Anterior cingulate cortex (tissue), 58 donors: ENCODE data around the gene HIVEP1.
"Not testable (repeated sequence)": the region's sequence is repeated elsewhere in the genome, so short reads cannot be mapped to it uniquely, and the experiment has no call there.

ENCODE experiments used
- DNase-seq, 58 donors: peaks; one replicate each; lab custom pipeline; 2025; lab: John Stamatoyannopoulos, UW

Gene HIVEP1

GRCh38 chr6:12148317-12148801, 136.2 kb downstream of the HIVEP1 start:
- no peak for DNase-seq

- no peak for DNase-seq
Observed at GRCh38 chr6:12148841-12149240, 136.7 kb downstream of the HIVEP1 start.

- peak in 4 of 58 donors; percentile 11 to 18 (median 16) for DNase-seq
Observed at GRCh38 chr6:12149944-12150510, 137.9 kb downstream of the HIVEP1 start.

- DNase-seq: peak in 19 of 58 donors; percentile 10 to 45 (median 24)
Observed at GRCh38 chr6:12150812-12151432, 138.8 kb downstream of the HIVEP1 start.

GRCh38 chr6:12151433-12151820, 139.3 kb downstream of the HIVEP1 start:
- no peak for DNase-seq

GRCh38 chr6:12152023-12152970, 140.2 kb downstream of the HIVEP1 start:
- DNase-seq: peak in 7 of 58 donors; percentile 15 to 41 (median 30)

GRCh38 chr6:12155769-12156168, 143.7 kb downstream of the HIVEP1 start:
- not testable (repeated sequence) for DNase-seq

GRCh38 chr6:12158686-12159415, 146.7 kb downstream of the HIVEP1 start:
- DNase-seq: no peak

- peak in 2 of 58 donors; percentile 23 to 40 for DNase-seq
Observed at GRCh38 chr6:12160326-12160725, 148.2 kb downstream of the HIVEP1 start.

- no peak for DNase-seq
Observed at GRCh38 chr6:12162213-12162612, 150.1 kb downstream of the HIVEP1 start.

GRCh38 chr6:12163149-12163548, 151.0 kb downstream of the HIVEP1 start:
- no peak for DNase-seq

- DNase-seq: no peak
Observed at GRCh38 chr6:12163744-12164507, 151.8 kb downstream of the HIVEP1 start.

GRCh38 chr6:12164508-12164770, 152.3 kb downstream of the HIVEP1 start:
- no peak for DNase-seq

- no peak for DNase-seq
Observed at GRCh38 chr6:12165297-12165696, 153.2 kb downstream of the HIVEP1 start.

GRCh38 chr6:12165722-12166280, 153.7 kb downstream of the HIVEP1 start:
- no peak for DNase-seq

GRCh38 chr6:12169377-12169776, 157.3 kb downstream of the HIVEP1 start:
- no peak for DNase-seq

- DNase-seq: no peak
Observed at GRCh38 chr6:12170351-12171092, 158.4 kb downstream of the HIVEP1 start.

GRCh38 chr6:12171717-12172116, 159.6 kb downstream of the HIVEP1 start:
- DNase-seq: no peak

- no peak for DNase-seq
Observed at GRCh38 chr6:12172572-12172971, 160.5 kb downstream of the HIVEP1 start.
